Mesenchymal stem cell (in vitro differentiated cells and primary cell): ENCODE data around the gene ANKRD12. TPM values are rescaled to one million over a fixed set of nuclear protein-coding genes. Genes with fewer than 3 reads are reported as not detected.
"Not testable (repeated sequence)": the region's sequence is repeated elsewhere in the genome, so short reads cannot be mapped to it uniquely, and the experiment has no call there.

Experiments
- DNase-seq: peaks from one replicate; pipeline ENCODE4 v3.0.0-alpha.2; 2013
- H2AFZ ChIP-seq: one replicate; pipeline ENCODE4 v1.6.1; 2013; ENCODE audit warnings: low read depth, mild to moderate bottlenecking, control low read depth, inconsistent platforms, low read length, moderate library complexity
- H2AK5ac ChIP-seq: 2 replicates; pipeline ENCODE4 v1.6.1; 2013; ENCODE audit warnings: low read length, moderate library complexity, mild to moderate bottlenecking, inconsistent platforms; ENCODE audit not compliant: severe bottlenecking
- H2BK120ac ChIP-seq: one replicate; pipeline ENCODE4 v1.6.1; 2013; ENCODE audit warnings: low read depth, mild to moderate bottlenecking, inconsistent platforms, low read length, moderate library complexity
- H2BK12ac ChIP-seq, 2 experiments: one replicate each; pipeline ENCODE4 v1.6.1; 2013; ENCODE audit warnings: inconsistent platforms in 2 of 2, low read length in 2 of 2, mild to moderate bottlenecking in 2 of 2, moderate library complexity in 2 of 2, control low read depth in 1 of 2
- H2BK15ac ChIP-seq: one replicate; pipeline ENCODE4 v1.6.1; 2013; ENCODE audit warnings: mild to moderate bottlenecking, low read depth, inconsistent platforms; ENCODE audit not compliant: poor library complexity, severe bottlenecking
- H2BK5ac ChIP-seq: 2 replicates; pipeline ENCODE4 v1.6.1; 2013; ENCODE audit warnings: low read depth, mild to moderate bottlenecking, low read length, control low read depth, inconsistent platforms; ENCODE audit not compliant: poor library complexity, severe bottlenecking
- H3K14ac ChIP-seq, 2 experiments: one replicate each; pipeline ENCODE4 v1.6.1; 2013; ENCODE audit warnings: inconsistent platforms in 2 of 2, low read length in 2 of 2, control low read depth in 1 of 2, mild to moderate bottlenecking in 1 of 2, moderate library complexity in 1 of 2
- H3K18ac ChIP-seq, 2 experiments: one replicate each; pipeline ENCODE4 v1.6.1; 2013; ENCODE audit warnings: inconsistent platforms in 2 of 2, low read length in 2 of 2, control low read depth in 1 of 2, low read depth in 1 of 2, mild to moderate bottlenecking in 1 of 2
- H3K23ac ChIP-seq, 2 experiments: one replicate each; pipeline ENCODE4 v1.6.1; 2013; ENCODE audit warnings: inconsistent platforms in 2 of 2, low read length in 2 of 2, mild to moderate bottlenecking in 2 of 2, moderate library complexity in 2 of 2, control low read depth in 1 of 2
- H3K27ac ChIP-seq: 2 replicates; pipeline ENCODE4 v1.5.1; 2013; ENCODE audit warnings: mild to moderate bottlenecking, moderate library complexity, low read length, control low read depth, inconsistent platforms; ENCODE audit not compliant: poor library complexity, severe bottlenecking
- H3K27me3 ChIP-seq, 2 experiments: 2 replicates each; pipeline versions ENCODE4 v1.6.1 to v1.7.0; 2013; ENCODE audit warnings: low read length in 2 of 2, mild to moderate bottlenecking in 2 of 2, moderate library complexity in 2 of 2, control low read depth in 1 of 2, inconsistent platforms in 1 of 2; ENCODE audit not compliant: control insufficient read depth in 1 of 2, insufficient read depth in 1 of 2
- H3K36me3 ChIP-seq, 2 experiments: 2 replicates each; pipeline versions ENCODE4 v1.6.1 to v1.7.0; 2013; ENCODE audit warnings: low read length in 2 of 2, control low read depth in 1 of 2, inconsistent platforms in 1 of 2, low read depth in 1 of 2, mild to moderate bottlenecking in 1 of 2; ENCODE audit not compliant: insufficient read depth in 2 of 2, control insufficient read depth in 1 of 2
- H3K4ac ChIP-seq, 2 experiments: one replicate each; pipeline ENCODE4 v1.6.1; 2013; ENCODE audit warnings: inconsistent platforms in 2 of 2, low read length in 2 of 2, mild to moderate bottlenecking in 2 of 2, moderate library complexity in 2 of 2, control low read depth in 1 of 2, low read depth in 1 of 2
- H3K4me1 ChIP-seq: 2 replicates; pipeline ENCODE4 v1.6.1; 2013; ENCODE audit warnings: low read depth, low read length, control low read depth; ENCODE audit not compliant: control insufficient read depth, insufficient read depth
- H3K4me2 ChIP-seq: 2 replicates; pipeline ENCODE4 v1.6.1; 2013; ENCODE audit warnings: low read length, mild to moderate bottlenecking, inconsistent platforms; ENCODE audit not compliant: poor library complexity, severe bottlenecking
- H3K4me3 ChIP-seq, 2 experiments: 2 replicates each; pipeline versions ENCODE4 v1.5.1 to v1.7.0; 2013; ENCODE audit warnings: low read length in 2 of 2, mild to moderate bottlenecking in 2 of 2, control low read depth in 1 of 2, low read depth in 1 of 2; ENCODE audit not compliant: insufficient read depth in 1 of 2
- H3K79me1 ChIP-seq: replicated peaks from 2 replicates; pipeline ENCODE4 v1.6.1; 2013; ENCODE audit warnings: mild to moderate bottlenecking, control low read depth, low read length, inconsistent platforms; ENCODE audit not compliant: poor library complexity, severe bottlenecking
- H3K9ac ChIP-seq: 2 replicates; pipeline ENCODE4 v1.7.0; 2013; ENCODE audit warnings: mild to moderate bottlenecking, low read length, moderate library complexity
- H3K9me3 ChIP-seq: 2 replicates; pipeline ENCODE4 v1.7.0; 2013; ENCODE audit warnings: mild to moderate bottlenecking, low read length; ENCODE audit not compliant: control insufficient read depth
- H4K8ac ChIP-seq: one replicate; pipeline ENCODE4 v1.6.1; 2013; ENCODE audit warnings: inconsistent platforms, mild to moderate bottlenecking, low read length, moderate library complexity
- H4K91ac ChIP-seq: one replicate; pipeline ENCODE4 v1.6.1; 2013; ENCODE audit warnings: mild to moderate bottlenecking, low read length, inconsistent platforms
- WGBS: methylation state at CpG from one replicate; pipeline ENCODE4 v1.1.7; 2013; ENCODE audit warnings: mixed read lengths; 5-methylcytosine and 5-hydroxymethylcytosine counted together
- polyA plus RNA-seq, 2 experiments: library from polyadenylated mRNA; stranded (reverse); fragments of 200-250 nt; gene quantifications; one replicate each; pipeline ENCODE4 v1.2.3, GENCODE V29; 2013

Gene ANKRD12
- polyA plus RNA-seq (2013, experiment 1 of 2): 41.3 TPM
- polyA plus RNA-seq (2013, experiment 2 of 2): 40.2 TPM

GRCh38 chr18:9136315-9137155 lies at the start of gene ANKRD12:
ANKRD12 (plus strand) TSS chr18:9136781; CDS start chr18:9182433, 45,652 bp downstream.
- peak within 1 kb of the TSS in 1 of 2 experiments; percentile 94 for H3K23ac ChIP-seq
- under 1% methylated on average over 46 of the region's 95 CpGs for WGBS
- no peak within 1 kb of the TSS for H2AK5ac ChIP-seq

GRCh38 chr18:9087144-9087543 lies 49.4 kb upstream of the ANKRD12 start:
- WGBS: 100% methylated on average over 1 of the region's 2 CpGs
- Histone ChIP-seq H3K4me2 (no peak overlapping the region), H3K4me1 (no peaks in the 10 kb centered on the region), H3K79me1 (no peaks in the 10 kb centered on the region), H4K8ac (no peak overlapping the region), H2BK15ac (no peak overlapping the region), H3K18ac (no peak overlapping the region), H3K9me3 (no peaks in the 10 kb centered on the region), H2BK5ac (no peak overlapping the region), H2AK5ac (no peak overlapping the region), H2BK12ac (no peak overlapping the region), H3K14ac (no peak overlapping the region), H4K91ac (no peak overlapping the region), H3K9ac (no peak overlapping the region), H3K23ac (no peak overlapping the region), H3K36me3 (no peaks in the 10 kb centered on the region), H2BK120ac (no peak overlapping the region), H3K4me3 (no peak overlapping the region), H3K4ac (no peak overlapping the region), H2AFZ (no peak overlapping the region), H3K27me3 (no peaks in the 10 kb centered on the region), H3K27ac (no peak overlapping the region)
- DNase-seq: no peak

More at GRCh38 chr18:9136315-9137155, at the start of gene ANKRD12:
- H3K27ac ChIP-seq: peak within 1 kb of the TSS; percentile 99
- H3K4me2 ChIP-seq: peak within 1 kb of the TSS; percentile 87
- peak; percentile 98 for DNase-seq
- H3K4me3 ChIP-seq: peak within 1 kb of the TSS; percentile 98 to 99
- H2AFZ ChIP-seq: peak within 1 kb of the TSS; percentile 91
- no peaks in the 10 kb centered on the region for H3K9me3 ChIP-seq
- peaks cover 4 to 41% of the 10 kb centered on the region in 2 experiments for H3K36me3 ChIP-seq
- H3K4me1 ChIP-seq: peaks cover 12% of the 10 kb centered on the region
- H3K14ac ChIP-seq: peak within 1 kb of the TSS in 1 of 2 experiments; percentile 98
- H4K8ac ChIP-seq: peak within 1 kb of the TSS; percentile 98
- H3K79me1 ChIP-seq: no peaks in the 10 kb centered on the region
- H4K91ac ChIP-seq: peak within 1 kb of the TSS; percentile 99
- H3K9ac ChIP-seq: peak within 1 kb of the TSS; percentile 100
- peak within 1 kb of the TSS; percentile 59 to 95 for H2BK12ac ChIP-seq
- H2BK5ac ChIP-seq: peak within 1 kb of the TSS; percentile 98
- H2BK15ac ChIP-seq: peak within 1 kb of the TSS; percentile 99
- H3K4ac ChIP-seq: peak within 1 kb of the TSS; percentile 82 to 86
- peak within 1 kb of the TSS; percentile 96 to 100 for H3K18ac ChIP-seq
- H3K27me3 ChIP-seq: no peaks in the 10 kb centered on the region
- H2BK120ac ChIP-seq: peak within 1 kb of the TSS; percentile 77

GRCh38 chr18:9088252-9088651 lies 48.3 kb upstream of the ANKRD12 start:
- H3K9me3 ChIP-seq: no peaks in the 10 kb centered on the region
- H2BK5ac ChIP-seq: no peak overlapping the region
- H3K27me3 ChIP-seq: no peaks in the 10 kb centered on the region
- H2BK15ac ChIP-seq: no peak overlapping the region
- no peak overlapping the region for H4K8ac ChIP-seq
- no peaks in the 10 kb centered on the region for H3K79me1 ChIP-seq
- H3K18ac ChIP-seq: peak overlapping the region in 1 of 2 experiments; percentile 56
- no peak overlapping the region for H3K14ac ChIP-seq
- no peak overlapping the region for H2AFZ ChIP-seq
- DNase-seq: no peak
- H3K9ac ChIP-seq: no peak overlapping the region
- H3K27ac ChIP-seq: no peak overlapping the region
- no peak overlapping the region for H3K4ac ChIP-seq
- H3K4me2 ChIP-seq: no peak overlapping the region
- no peak overlapping the region for H2BK120ac ChIP-seq
- H3K4me3 ChIP-seq: no peak overlapping the region
- H3K36me3 ChIP-seq: no peaks in the 10 kb centered on the region
- H2BK12ac ChIP-seq: peak overlapping the region in 1 of 2 experiments; percentile 72
- H4K91ac ChIP-seq: no peak overlapping the region
- H3K4me1 ChIP-seq: no peaks in the 10 kb centered on the region
- WGBS: 100% methylated on average over 5 of the region's 5 CpGs
- H3K23ac ChIP-seq: no peak overlapping the region
- H2AK5ac ChIP-seq: no peak overlapping the region

GRCh38 chr18:9088727-9089126 lies 47.9 kb upstream of the ANKRD12 start:
- not testable (repeated sequence) for H2BK5ac ChIP-seq, H2AFZ ChIP-seq, H3K4me1 ChIP-seq, H3K14ac ChIP-seq, H3K79me1 ChIP-seq, H3K4ac ChIP-seq, H3K4me3 ChIP-seq, H3K9ac ChIP-seq, H3K9me3 ChIP-seq, H3K4me2 ChIP-seq, H2BK12ac ChIP-seq, DNase-seq, H3K27ac ChIP-seq, H3K36me3 ChIP-seq, H3K23ac ChIP-seq, H2AK5ac ChIP-seq, H2BK15ac ChIP-seq, H4K8ac ChIP-seq, H2BK120ac ChIP-seq, H3K27me3 ChIP-seq, H3K18ac ChIP-seq, H4K91ac ChIP-seq
- 96% methylated on average over 2 of the region's 2 CpGs for WGBS
